Measurements from ENCODE around the gene PEX10. TPM values are rescaled to one million over a fixed set of nuclear protein-coding genes. Genes with fewer than 3 reads are reported as not detected.

The PEX10 gene
- total and polyA plus RNA-seq, 2 of the 8 experiments (the other 6 are each of a cell fraction or from before 2014, with no cell fraction given): 24.3 to 26.9 TPM

DNA sequence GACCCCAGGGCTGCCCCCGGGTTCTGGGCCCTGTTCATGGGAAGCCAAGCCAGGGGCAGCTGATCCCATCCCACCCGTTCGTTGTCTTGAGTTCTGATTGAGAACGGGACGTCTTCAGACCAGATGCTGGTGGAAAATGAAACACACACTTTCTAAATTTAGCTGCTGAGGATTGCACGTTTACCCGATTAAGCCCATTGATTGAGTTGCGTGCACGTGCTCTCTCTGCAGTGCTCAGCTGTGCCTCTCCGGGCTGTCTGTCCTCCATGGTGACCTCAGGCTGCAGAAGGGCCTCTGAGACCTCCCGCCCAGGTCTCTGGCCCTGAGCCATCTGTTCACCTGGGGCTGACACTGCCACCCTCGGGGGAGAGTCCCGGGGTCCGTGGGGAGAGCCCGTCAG lies 27.0 kb upstream of the PEX10 start:
- H3K18ac ChIP-seq (ENCODE audit: extremely low read depth, low read length): no peak overlapping the region
- no peak overlapping the region for H2BK20ac ChIP-seq (ENCODE audit: low read length)
- H3K9me3 ChIP-seq (ENCODE audit: insufficient read depth in 2 of 2, low read depth in 1 of 2, low read length in 1 of 2): no peaks in the 10 kb centered on the region
- no peaks in the 10 kb centered on the region for H3K36me3 ChIP-seq (ENCODE audit: control insufficient read depth in 2 of 4, insufficient read depth in 4 of 4, low read length in 3 of 4)
- FAIRE-seq (no peak), DNase-seq (ENCODE audit: low read depth in 1 of 2, low spot score in 2 of 2) (no peak)
- H2AK5ac ChIP-seq (ENCODE audit: low read depth, low read length): no peak overlapping the region
- H3K79me2 ChIP-seq (ENCODE audit: control insufficient read depth in 1 of 2, insufficient read depth in 2 of 2, low read length in 2 of 2): no peaks in the 10 kb centered on the region
- H4K91ac ChIP-seq (replicated peaks; ENCODE audit: insufficient read length, low read length): no peak overlapping the region
- H2AFZ ChIP-seq (ENCODE audit: low read length): no peak overlapping the region
- H2BK120ac ChIP-seq (replicated peaks; ENCODE audit: low read depth, low read length): no peak overlapping the region
- no peak overlapping the region for H3K56ac ChIP-seq (replicated peaks; ENCODE audit: insufficient read length, low read depth, low read length)
- H3K9ac ChIP-seq (replicated peaks in 1 of 4; ENCODE audit: extremely low read depth in 1 of 4, low read depth in 3 of 4, low read length in 3 of 4): no peak overlapping the region
- no peak overlapping the region for H2BK15ac ChIP-seq (ENCODE audit: low read length)
- H4K20me1 ChIP-seq (replicated peaks in 1 of 2; ENCODE audit: control insufficient read depth in 1 of 2, insufficient read depth in 2 of 2, low read length in 2 of 2): no peaks in the 10 kb centered on the region
- H3K27ac ChIP-seq (ENCODE audit: low read depth, low read length): no peak overlapping the region
- H3K23ac ChIP-seq (ENCODE audit: insufficient read length): no peak overlapping the region
- peaks cover 15 to 26% (median 21%) of the 10 kb centered on the region in 4 experiments for H3K27me3 ChIP-seq (replicated peaks in 1 of 4; ENCODE audit: control insufficient read depth in 3 of 4, extremely low read depth in 1 of 4, insufficient read depth in 3 of 4, low read length in 3 of 4)
- H3K23me2 ChIP-seq (ENCODE audit: low read depth, low read length): no peaks in the 10 kb centered on the region; the same call in 1 of the 2 replicates
- ChIA-PET CTCF (ENCODE audit: partially characterized antibody) (interaction anchor here (0.8 kb wide), 1 partner anchor 25 kb away, joined by 3 read pairs; no protein-coding TSS in a partner anchor), POLR2A (ENCODE audit: partially characterized antibody) (no interaction called here)
- no peaks in the 10 kb centered on the region for H3K79me1 ChIP-seq (ENCODE audit: low read depth, low read length)
- H4K8ac ChIP-seq (ENCODE audit: extremely low read depth, insufficient read depth, low read length): no peak overlapping the region
- no peak overlapping the region for H3K4me2 ChIP-seq (ENCODE audit: insufficient read depth in 1 of 2, low read depth in 2 of 2, low read length in 2 of 2)
- no peak overlapping the region for H3K4me3 ChIP-seq (ENCODE audit: extremely low read depth in 1 of 4, insufficient read depth in 2 of 4, low read depth in 3 of 4, low read length in 4 of 4)
- no peak overlapping the region for H3K4ac ChIP-seq (replicated peaks; ENCODE audit: insufficient read length, low read depth, low read length)
- H4K5ac ChIP-seq (ENCODE audit: insufficient read length, low read depth, low read length): no peak overlapping the region
- WGBS, 2 experiments (ENCODE audit: extremely low coverage in 1 of 2, insufficient coverage in 1 of 2, insufficient read length in 1 of 2, insufficient replicate concordance in 2 of 2, low coverage in 1 of 2, low lambda C conversion rate in 2 of 2, missing lambda C conversion rate in 1 of 2): 91% methylated on average over 15 of the region's 15 CpGs; no CpG with 5 or more reads in 1 of the 2 experiments
- H3K4me1 ChIP-seq (replicated peaks in 1 of 4; ENCODE audit: control insufficient read depth in 3 of 4, insufficient read depth in 4 of 4, low read length in 3 of 4): no peaks in the 10 kb centered on the region; a peak in 2 of 7 replicates
- no peak overlapping the region for H2BK12ac ChIP-seq (ENCODE audit: low read depth, low read length)
- no peak overlapping the region for H2BK5ac ChIP-seq (ENCODE audit: low read depth, low read length)
- H3K14ac ChIP-seq (ENCODE audit: insufficient read length): no peak overlapping the region
- no peak for TF ChIP-seq RBBP5 (IDR thresholded peaks at IDR 0.05; ENCODE audit: borderline replicate concordance, low read depth, low read length)
- no peak for TF ChIP-seq TBP (IDR thresholded peaks at IDR 0.05; ENCODE audit: low read depth, low read length)
- TF ChIP-seq HDAC6 (IDR thresholded peaks at IDR 0.05; ENCODE audit: low read depth, low read length): no peak
- no peak for TF ChIP-seq SIX5 (IDR thresholded peaks at IDR 0.05; ENCODE audit: low read depth, low read length)
- no peak for TF ChIP-seq CTBP2 (IDR thresholded peaks at IDR 0.05; ENCODE audit: borderline replicate concordance, insufficient read depth, insufficient read length, low read length)
- no peak for TF ChIP-seq EZH2 (IDR thresholded peaks at IDR 0.05; ENCODE audit: low read depth, low read length, severe bottlenecking)
- no peak for TF ChIP-seq TAF7 (optimal IDR thresholded peaks at IDR 0.05; ENCODE audit: borderline replicate concordance, low read depth, low read length)
- TF ChIP-seq, protein P1, sequence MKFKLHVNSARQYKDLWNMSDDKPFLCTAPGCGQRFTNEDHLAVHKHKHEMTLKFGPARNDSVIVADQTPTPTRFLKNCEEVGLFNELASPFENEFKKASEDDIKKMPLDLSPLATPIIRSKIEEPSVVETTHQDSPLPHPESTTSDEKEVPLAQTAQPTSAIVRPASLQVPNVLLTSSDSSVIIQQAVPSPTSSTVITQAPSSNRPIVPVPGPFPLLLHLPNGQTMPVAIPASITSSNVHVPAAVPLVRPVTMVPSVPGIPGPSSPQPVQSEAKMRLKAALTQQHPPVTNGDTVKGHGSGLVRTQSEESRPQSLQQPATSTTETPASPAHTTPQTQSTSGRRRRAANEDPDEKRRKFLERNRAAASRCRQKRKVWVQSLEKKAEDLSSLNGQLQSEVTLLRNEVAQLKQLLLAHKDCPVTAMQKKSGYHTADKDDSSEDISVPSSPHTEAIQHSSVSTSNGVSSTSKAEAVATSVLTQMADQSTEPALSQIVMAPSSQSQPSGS (IDR thresholded peaks at IDR 0.05; ENCODE audit: low read length): no peak
- TF ChIP-seq CEBPB (IDR thresholded peaks at IDR 0.05; ENCODE audit: low read depth, low read length): no peak
- TF ChIP-seq, protein P2, sequence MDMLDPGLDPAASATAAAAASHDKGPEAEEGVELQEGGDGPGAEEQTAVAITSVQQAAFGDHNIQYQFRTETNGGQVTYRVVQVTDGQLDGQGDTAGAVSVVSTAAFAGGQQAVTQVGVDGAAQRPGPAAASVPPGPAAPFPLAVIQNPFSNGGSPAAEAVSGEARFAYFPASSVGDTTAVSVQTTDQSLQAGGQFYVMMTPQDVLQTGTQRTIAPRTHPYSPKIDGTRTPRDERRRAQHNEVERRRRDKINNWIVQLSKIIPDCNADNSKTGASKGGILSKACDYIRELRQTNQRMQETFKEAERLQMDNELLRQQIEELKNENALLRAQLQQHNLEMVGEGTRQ (IDR thresholded peaks at IDR 0.05; ENCODE audit: low read length): no peak
- no peak for TF ChIP-seq SIRT6 (IDR thresholded peaks at IDR 0.05; ENCODE audit: low read length)

All from H1 (cell line).